SW 1271 (cell line): ENCODE data around the gene LSMEM2.
A peak's percentile ranks its signal among the peaks of the same experiment; 100 is the strongest.

Experiments
- DNase-seq, 2 experiments: peaks; one replicate each; lab custom pipeline; 2025; lab: John Stamatoyannopoulos, UW

The LSMEM2 gene

GRCh38 chr3:50322115-50322385, 43.2 kb downstream of the LSMEM2 start:
- DNase-seq: no peak

GRCh38 chr3:50322386-50323091, 43.7 kb downstream of the LSMEM2 start, which contains the start of gene HYAL2:
Gene HYAL2 (minus strand): TSS chr3:50322745. CDS start chr3:50320489, 2,256 bp downstream.
- DNase-seq: no peak

- no peak for DNase-seq
Observed at GRCh38 chr3:50323092-50323600, 44.3 kb downstream of the LSMEM2 start.

GRCh38 chr3:50323614-50324199, 44.8 kb downstream of the LSMEM2 start:
- DNase-seq: no peak

- peak; percentile 13 to 63 for DNase-seq
Observed at GRCh38 chr3:50324351-50325112, 45.6 kb downstream of the LSMEM2 start.

GRCh38 chr3:50325113-50325480, 46.2 kb downstream of the LSMEM2 start:
- DNase-seq: no peak

GRCh38 chr3:50325497-50326181, 46.8 kb downstream of the LSMEM2 start:
- DNase-seq: no peak

GRCh38 chr3:50326182-50326541, 47.3 kb downstream of the LSMEM2 start:
- DNase-seq: no peak

- DNase-seq: no peak
Observed at GRCh38 chr3:50327129-50327528, 48.2 kb downstream of the LSMEM2 start.

- peak; percentile 74 to 89 for DNase-seq
Observed at GRCh38 chr3:50327943-50328691, 49.2 kb downstream of the LSMEM2 start, which contains the start of gene TUSC2. Gene TUSC2 (minus strand): TSS chr3:50328223. CDS start chr3:50328099, 124 bp downstream.

GRCh38 chr3:50330330-50330729, 51.4 kb downstream of the LSMEM2 start:
- no peak for DNase-seq

- no peak for DNase-seq
Observed at GRCh38 chr3:50331364-50331907, 52.5 kb downstream of the LSMEM2 start.

- no peak for DNase-seq
Observed at GRCh38 chr3:50333744-50334328, 54.9 kb downstream of the LSMEM2 start.

GRCh38 chr3:50334339-50335075, 55.6 kb downstream of the LSMEM2 start:
- no peak for DNase-seq

- no peak for DNase-seq
Observed at GRCh38 chr3:50336452-50337174, 57.7 kb downstream of the LSMEM2 start.

- peak; percentile 90 to 91 for DNase-seq
Observed at GRCh38 chr3:50337175-50337861, 58.4 kb downstream of the LSMEM2 start.
